Measurements from ENCODE around the gene CAMK4. TPM values are rescaled to one million over a fixed set of nuclear protein-coding genes. Genes with fewer than 3 reads are reported as not detected.

CAMK4 gene
- total and polyA plus RNA-seq, 2 donors (not counting 1 experiment from before 2014, with no cell fraction given), result 0.83 to 5.9 TPM

- Histone ChIP-seq H3K27me3 (ENCODE audit: control insufficient read depth, insufficient read depth, low read length) (no peaks in the 10 kb centered on the region), H2AFZ (ENCODE audit: low read length) (no peak overlapping the region), H3K4me2 (ENCODE audit: extremely low read depth, insufficient read depth, low read length) (no peak overlapping the region), H3K4me3 (replicated peaks in 1 of 4; ENCODE audit: control extremely low read depth in 1 of 4, insufficient read depth in 1 of 4, low read depth in 3 of 4, low read length in 4 of 4) (no peak overlapping the region), H3K79me2 (ENCODE audit: control insufficient read depth, insufficient read depth, low read length) (no peaks in the 10 kb centered on the region), H3K36me3 (ENCODE audit: control insufficient read depth, insufficient read depth, low read length) (no peaks in the 10 kb centered on the region), H4K20me1 (ENCODE audit: control insufficient read depth, extremely low read depth, insufficient read depth, low read length) (no peaks in the 10 kb centered on the region), H3K27ac (ENCODE audit: insufficient read depth, low read length) (no peak overlapping the region), H3K9ac (ENCODE audit: insufficient read depth, low read length) (no peak overlapping the region), H3K4me1 (ENCODE audit: control insufficient read depth, extremely low read depth, insufficient read depth, low read length) (no peaks in the 10 kb centered on the region), H3K9me3 (ENCODE audit: control insufficient read depth, insufficient read depth, low read depth, low read length) (no peaks in the 10 kb centered on the region)
- DNase-seq (ENCODE audit: low read depth in 2 of 2), result no peak
- TF ChIP-seq CTCF (conservative IDR thresholded peaks at IDR 0.05 in 1 of 2, IDR thresholded peaks at IDR 0.05 in 1 of 2; ENCODE audit: low read depth in 1 of 2, low read length in 2 of 2), result no peak
- no peak for TF ChIP-seq EZH2 (IDR thresholded peaks at IDR 0.05; ENCODE audit: low read length, missing control alignments)
Measured at GRCh38 chr5:111221139-111221538, 3.0 kb upstream of the CAMK4 start.

GRCh38 chr5:111223101-111223786, 940 bp upstream of the CAMK4 start:
- H3K79me2 ChIP-seq (ENCODE audit: control insufficient read depth, insufficient read depth, low read length), result no peaks in the 10 kb centered on the region
- H3K4me3 ChIP-seq (replicated peaks in 1 of 4; ENCODE audit: control extremely low read depth in 1 of 4, insufficient read depth in 1 of 4, low read depth in 3 of 4, low read length in 4 of 4), result peak overlapping the region; percentile 53 to 74 (median 63)
- H4K20me1 ChIP-seq (ENCODE audit: control insufficient read depth, extremely low read depth, insufficient read depth, low read length), result no peaks in the 10 kb centered on the region
- no peaks in the 10 kb centered on the region for H3K36me3 ChIP-seq (ENCODE audit: control insufficient read depth, insufficient read depth, low read length)
- peak overlapping the region; percentile 61 for H3K9ac ChIP-seq (ENCODE audit: insufficient read depth, low read length)
- no peak for DNase-seq (ENCODE audit: low read depth in 2 of 2)
- H3K4me1 ChIP-seq (ENCODE audit: control insufficient read depth, extremely low read depth, insufficient read depth, low read length), result peaks cover 6% of the 10 kb centered on the region
- TF ChIP-seq EZH2 (IDR thresholded peaks at IDR 0.05; ENCODE audit: low read length, missing control alignments), result no peak
- no peak for TF ChIP-seq CTCF (conservative IDR thresholded peaks at IDR 0.05 in 1 of 2, IDR thresholded peaks at IDR 0.05 in 1 of 2; ENCODE audit: low read depth in 1 of 2, low read length in 2 of 2)
- H3K27me3 ChIP-seq (ENCODE audit: control insufficient read depth, insufficient read depth, low read length), result no peaks in the 10 kb centered on the region
- H2AFZ ChIP-seq (ENCODE audit: low read length), result peak overlapping the region; percentile 94
- no peaks in the 10 kb centered on the region for H3K9me3 ChIP-seq (ENCODE audit: control insufficient read depth, insufficient read depth, low read depth, low read length)
- H3K27ac ChIP-seq (ENCODE audit: insufficient read depth, low read length), result no peak overlapping the region
- peak overlapping the region; percentile 84 for H3K4me2 ChIP-seq (ENCODE audit: extremely low read depth, insufficient read depth, low read length)

GRCh38 chr5:111224561-111225345, 569 bp downstream of the CAMK4 start:
- Histone ChIP-seq H3K9ac (ENCODE audit: insufficient read depth, low read length) (peak overlapping the region; percentile 21), H3K27ac (ENCODE audit: insufficient read depth, low read length) (no peak overlapping the region), H3K4me2 (ENCODE audit: extremely low read depth, insufficient read depth, low read length) (peak overlapping the region; percentile 84), H3K4me3 (replicated peaks in 1 of 4; ENCODE audit: control extremely low read depth in 1 of 4, insufficient read depth in 1 of 4, low read depth in 3 of 4, low read length in 4 of 4) (peak overlapping the region; percentile 60 to 74 (median 63)), H3K36me3 (ENCODE audit: control insufficient read depth, insufficient read depth, low read length) (no peaks in the 10 kb centered on the region), H3K79me2 (ENCODE audit: control insufficient read depth, insufficient read depth, low read length) (no peaks in the 10 kb centered on the region), H4K20me1 (ENCODE audit: control insufficient read depth, extremely low read depth, insufficient read depth, low read length) (no peaks in the 10 kb centered on the region), H3K4me1 (ENCODE audit: control insufficient read depth, extremely low read depth, insufficient read depth, low read length) (peaks cover 6% of the 10 kb centered on the region), H2AFZ (ENCODE audit: low read length) (peak overlapping the region; percentile 90), H3K27me3 (ENCODE audit: control insufficient read depth, insufficient read depth, low read length) (no peaks in the 10 kb centered on the region), H3K9me3 (ENCODE audit: control insufficient read depth, insufficient read depth, low read depth, low read length) (no peaks in the 10 kb centered on the region)
- peak in 1 of 2 donors; percentile 19 for DNase-seq (ENCODE audit: low read depth in 2 of 2)
- no peak for TF ChIP-seq CTCF (conservative IDR thresholded peaks at IDR 0.05 in 1 of 2, IDR thresholded peaks at IDR 0.05 in 1 of 2; ENCODE audit: low read depth in 1 of 2, low read length in 2 of 2)
- no peak for TF ChIP-seq EZH2 (IDR thresholded peaks at IDR 0.05; ENCODE audit: low read length, missing control alignments)

Measured in fibroblast of lung (primary cell).